GM19240 (cell line): ENCODE measurements around the gene SLC2A10.
"Not testable (repeated sequence)": the region's sequence is repeated elsewhere in the genome, so short reads cannot be mapped to it uniquely, and the experiment has no call there.

Source experiments
- DNase-seq: peaks from one replicate; pipeline ENCODE4 v3.0.0; 2011; ENCODE audit warnings: low spot score; ENCODE audit not compliant: insufficient read length

SLC2A10 gene

GRCh38 chr20:46709459-46710152, at the start of gene SLC2A10:
TSS of gene SLC2A10 (plus strand) at chr20:46709649. CDS start at chr20:46709737, 88 bp downstream.
- no peak for DNase-seq

DNA sequence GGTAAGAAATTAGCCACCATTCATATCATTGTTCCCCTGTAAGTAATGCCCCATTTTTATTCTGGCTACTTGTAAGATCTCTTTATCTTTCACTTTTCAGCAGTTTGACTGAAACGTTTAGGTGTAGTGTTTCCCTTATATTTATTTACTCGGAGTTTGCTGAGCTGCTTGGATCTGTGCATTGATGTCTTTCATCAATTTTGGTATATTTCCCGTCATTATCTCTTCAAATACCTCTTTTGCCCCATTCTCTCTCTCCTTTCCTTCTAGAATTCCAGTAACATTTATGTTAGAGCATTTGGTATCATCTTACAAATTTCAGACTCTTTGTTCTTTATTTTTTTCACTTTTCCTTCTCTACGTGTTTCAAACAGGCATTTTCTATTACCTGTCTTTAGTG, 49.0 kb upstream of the SLC2A10 start:
- no peak for DNase-seq

- no peak for DNase-seq
Observed at GRCh38 chr20:46661659-46662058, 47.8 kb upstream of the SLC2A10 start.

DNA sequence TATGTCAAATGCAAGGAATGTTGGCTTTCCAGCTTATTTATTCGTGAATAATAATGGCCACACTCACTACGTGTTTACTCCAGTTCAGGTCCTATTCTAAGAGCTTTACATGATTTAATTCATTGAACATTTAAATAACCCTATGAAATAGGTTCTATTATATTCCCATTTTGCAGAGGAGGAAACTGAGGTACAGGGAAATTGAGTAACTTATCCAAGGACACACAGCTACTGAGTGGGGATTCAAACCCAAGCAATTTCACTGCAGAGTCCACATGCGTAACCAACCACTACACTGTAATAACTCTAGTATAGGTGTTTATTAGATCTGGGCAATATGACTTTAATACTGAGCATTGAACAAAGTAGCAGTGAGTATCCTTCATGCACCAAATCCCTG, 45.9 kb upstream of the SLC2A10 start:
- DNase-seq: no peak

DNA sequence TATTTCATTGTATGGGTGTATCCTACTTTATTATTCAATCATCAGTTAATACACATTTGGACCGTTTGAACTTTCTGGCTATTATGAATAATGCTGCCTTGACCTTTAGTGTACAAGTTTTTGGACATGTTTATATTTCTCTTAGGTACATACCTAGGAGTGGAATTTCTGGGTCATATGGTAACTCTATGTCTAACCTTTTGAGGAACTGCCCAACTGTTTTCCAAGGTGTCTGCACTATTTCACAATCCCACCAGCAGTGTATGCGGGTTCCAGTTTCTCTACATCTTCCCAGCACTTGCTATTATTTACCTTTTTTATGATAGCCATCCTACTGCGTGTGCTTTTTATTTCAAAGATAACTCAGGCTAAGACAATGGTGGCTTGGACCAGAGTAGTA, 43.8 kb upstream of the SLC2A10 start:
- no peak for DNase-seq

- DNase-seq: no peak
Observed at GRCh38 chr20:46666306-46666705, 43.1 kb upstream of the SLC2A10 start.

DNA sequence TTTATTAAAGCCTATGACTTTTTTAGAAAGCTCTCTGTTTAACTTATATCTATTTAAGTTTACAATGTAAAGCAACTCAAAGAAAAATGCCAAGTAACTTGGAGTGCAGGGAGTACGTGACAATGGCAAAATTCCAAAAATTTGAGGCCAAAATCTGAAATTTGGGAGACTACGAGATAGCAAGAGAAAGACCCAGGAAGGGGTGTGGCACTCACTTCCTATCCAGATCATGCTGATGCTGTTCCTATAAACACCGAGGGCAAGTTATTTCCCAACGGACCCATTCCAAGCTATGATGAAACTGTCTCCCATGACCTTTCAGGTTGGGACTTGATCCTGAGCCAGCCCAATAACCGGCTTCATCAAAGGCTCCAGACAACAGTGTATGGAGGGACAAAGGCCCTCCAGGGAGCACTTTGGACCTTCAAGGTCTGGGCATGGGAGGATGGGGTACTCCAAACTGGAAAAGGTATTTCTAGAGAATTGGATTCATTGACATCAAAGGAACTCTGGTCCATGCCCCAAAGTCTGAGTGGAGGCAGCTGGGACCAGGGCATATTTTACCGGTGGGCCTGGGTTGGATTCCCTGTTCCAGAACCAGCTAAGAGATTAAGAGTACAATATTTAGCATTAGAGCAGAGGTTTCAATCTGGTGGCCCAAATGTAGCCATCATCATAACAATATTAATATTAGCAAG, 42.5 kb upstream of the SLC2A10 start:
- no peak for DNase-seq

- no peak for DNase-seq
Observed at GRCh38 chr20:46670228-46670584, 39.2 kb upstream of the SLC2A10 start.

GRCh38 chr20:46670585-46671584, 38.6 kb upstream of the SLC2A10 start:
- no peak for DNase-seq

- no peak for DNase-seq
Observed at GRCh38 chr20:46671866-46672542, 37.4 kb upstream of the SLC2A10 start.

GRCh38 chr20:46672543-46673148, 36.8 kb upstream of the SLC2A10 start:
- no peak for DNase-seq

DNA sequence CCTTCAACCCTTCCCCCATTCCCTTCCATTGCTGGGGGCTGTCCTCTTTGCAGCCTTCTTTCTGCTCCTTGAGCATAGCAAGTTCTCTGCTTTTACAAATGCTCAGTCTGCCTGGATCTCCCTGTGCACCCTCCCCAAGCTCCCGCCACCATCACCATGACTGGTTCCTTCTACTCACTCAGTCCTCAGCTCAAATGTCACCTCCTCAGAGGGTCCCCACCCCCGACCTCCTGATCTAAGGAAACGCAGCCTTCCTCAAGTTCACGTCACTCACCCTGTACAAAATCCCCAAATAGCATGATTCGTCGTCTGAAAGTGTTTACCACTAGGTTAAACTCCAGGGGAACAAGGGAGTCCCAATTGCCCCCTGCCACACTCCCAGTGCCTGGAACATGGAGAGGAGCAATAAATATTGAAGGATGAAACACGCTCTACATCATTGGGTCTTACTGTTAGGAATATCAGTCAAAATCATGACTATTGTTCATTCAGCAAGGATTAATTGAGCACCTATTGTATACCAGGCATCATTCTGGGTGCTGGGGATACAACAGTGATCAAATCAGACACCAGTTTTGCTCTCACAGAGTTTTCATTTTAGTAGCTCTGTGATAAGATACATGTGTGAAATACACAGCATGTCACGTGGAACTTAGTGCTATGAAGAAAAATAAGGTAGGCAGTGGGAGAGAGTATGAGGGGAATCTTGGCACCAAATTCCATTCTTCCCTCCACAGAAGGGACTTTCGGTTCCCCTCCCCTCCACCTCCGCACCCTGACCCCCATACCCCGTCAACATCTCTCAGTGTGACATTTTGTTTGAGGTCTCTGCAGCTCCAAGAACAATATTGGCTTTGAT, 35.8 kb upstream of the SLC2A10 start:
- no peak for DNase-seq

GRCh38 chr20:46674253-46675083, 35.0 kb upstream of the SLC2A10 start:
- no peak for DNase-seq

DNA sequence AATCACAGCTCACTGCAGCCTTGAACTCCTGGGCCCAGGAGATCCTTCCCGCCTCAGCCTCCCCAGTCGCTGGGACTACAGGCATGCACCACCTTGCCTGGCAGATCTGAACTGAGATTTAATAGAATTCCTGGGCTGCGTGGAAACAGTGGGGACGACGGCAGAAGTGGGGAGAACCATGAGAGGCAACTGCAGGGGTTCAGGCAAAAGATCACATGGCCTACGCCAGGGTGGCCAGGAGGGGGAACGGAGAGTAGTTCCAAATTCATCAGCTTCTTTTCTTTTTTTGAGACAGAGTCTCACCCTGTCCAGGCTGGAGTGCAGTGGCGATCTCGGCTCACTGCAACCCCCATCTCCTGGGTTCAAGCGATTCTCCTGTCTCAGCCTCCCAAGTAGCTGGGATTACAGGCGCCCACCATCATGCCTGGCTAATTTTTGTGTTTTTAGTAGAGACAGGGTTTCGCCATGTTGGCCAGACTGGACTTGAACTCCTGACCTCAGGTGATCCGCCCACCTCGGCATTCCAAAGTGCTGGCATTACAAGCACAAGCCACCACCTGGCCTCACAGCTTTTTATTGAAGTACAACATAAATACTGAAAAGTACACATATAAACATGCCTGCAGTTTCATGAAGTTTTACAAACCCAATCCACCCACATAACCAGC, 32.7 kb upstream of the SLC2A10 start:
- not testable (repeated sequence) for DNase-seq

DNA sequence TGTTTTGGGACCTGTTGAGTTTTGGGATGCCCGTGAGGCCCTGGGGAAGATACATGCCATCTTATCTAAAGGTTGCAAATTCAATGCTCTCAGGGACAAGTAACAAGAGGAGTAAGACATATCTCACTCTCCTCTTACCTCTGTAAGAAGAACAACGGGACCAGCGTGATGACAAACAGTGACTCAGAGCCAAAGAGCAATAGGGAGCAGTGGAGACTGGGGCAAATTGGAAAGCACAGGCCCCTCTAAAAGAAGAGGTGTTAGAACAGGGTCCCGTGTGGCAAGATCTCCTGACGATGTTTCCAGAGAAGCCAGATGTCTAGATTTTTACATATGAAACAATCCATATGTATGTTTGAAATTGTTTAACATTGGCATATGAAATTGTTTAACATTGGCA, 31.8 kb upstream of the SLC2A10 start:
- DNase-seq: no peak

- DNase-seq: no peak
Observed at GRCh38 chr20:46678516-46678915, 30.9 kb upstream of the SLC2A10 start.

DNA sequence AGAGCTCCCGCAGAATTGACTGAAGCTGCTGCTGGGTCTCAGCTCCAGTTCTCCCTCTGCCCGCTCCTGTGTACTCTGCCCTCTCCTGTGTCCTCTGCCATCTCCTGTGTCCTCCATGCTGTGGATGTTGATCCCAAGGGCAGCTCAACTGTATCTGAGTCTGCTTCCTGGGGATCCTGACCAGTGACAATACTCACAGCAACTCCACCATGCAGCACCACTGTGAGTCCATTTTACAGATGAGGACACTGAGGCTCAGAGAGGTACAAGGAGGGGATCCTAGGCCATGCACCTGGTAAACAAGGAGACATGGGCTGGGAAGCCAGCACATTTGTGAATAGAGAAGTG, 28.8 kb upstream of the SLC2A10 start:
- no peak for DNase-seq

DNA sequence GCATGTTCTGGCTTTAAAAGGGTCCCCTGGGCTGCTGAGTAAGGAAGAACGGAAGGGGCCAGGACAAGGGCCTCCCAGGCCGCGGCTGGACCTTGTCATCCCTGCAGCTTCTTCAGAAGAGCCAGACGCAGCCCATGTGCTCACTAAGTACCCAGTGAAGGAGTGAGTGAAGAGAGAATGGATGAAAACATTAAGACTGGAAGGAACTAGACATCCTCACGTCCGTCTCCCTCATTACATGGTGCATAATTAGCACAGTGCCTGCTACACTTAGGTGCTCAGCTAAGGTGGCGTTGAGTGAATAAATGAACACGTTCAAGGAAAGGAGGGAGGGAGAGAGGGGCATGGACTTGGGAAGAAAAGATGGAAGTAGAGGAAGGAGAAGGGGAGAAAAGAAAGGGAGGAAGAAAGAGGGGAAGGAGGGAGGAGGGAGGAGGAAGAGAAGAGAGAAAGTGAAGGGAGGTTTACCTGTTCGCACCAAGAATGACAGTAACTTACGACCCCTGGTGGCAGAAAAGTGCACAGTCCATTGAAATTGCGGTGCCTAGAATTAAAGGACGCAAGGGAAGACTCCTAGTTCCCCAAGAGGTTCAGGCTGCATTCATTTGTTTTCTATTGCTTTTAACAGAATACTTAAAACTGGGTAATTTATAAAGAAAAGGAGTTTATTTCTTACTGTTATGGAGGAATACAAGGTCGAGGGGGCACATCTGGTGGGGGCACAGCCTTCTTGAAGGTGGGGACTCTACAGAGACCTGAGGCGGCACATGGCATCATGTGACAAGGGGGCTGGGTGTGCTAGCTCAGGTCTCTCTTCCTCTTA, 28.2 kb upstream of the SLC2A10 start:
- DNase-seq: peak; percentile 23
